GM13977 (cell line): ENCODE results near the gene TMPRSS6.

Experiments used
- DNase-seq: peaks from one replicate; pipeline ENCODE4 v3.0.0; 2012; ENCODE audit warnings: low spot score
- CTCF ChIP-seq: IDR thresholded peaks from 2 replicates; pipeline ENCODE4 v1.5.1; 2012; ENCODE audit warnings: mild to moderate bottlenecking, control low read depth; ENCODE audit not compliant: insufficient read depth; ENCODE audit errors: extremely low read depth, missing control alignments
- in situ Hi-C: fragments of 300-500 bp; cut with MboI; formaldehyde crosslinking; loops from one replicate; pipeline ENCODE4 v1.12.0; 2022; ENCODE audit warnings: low sequenced_read_pairs, low pct_unique_long_range_greater_than_20kb, mixed read lengths, inconsistent platforms; ENCODE audit not compliant: unreplicated experiment

TMPRSS6 gene

GRCh38 chr22:37126383-37126782, 16.9 kb upstream of the TMPRSS6 start:
- in situ Hi-C loops, result no loop called here
- DNase-seq, result no peak
- no peak for TF ChIP-seq CTCF

- no peak for DNase-seq
- in situ Hi-C loops, result no loop called here
- TF ChIP-seq CTCF, result no peak
Measured at GRCh38 chr22:37123649-37124048, 14.1 kb upstream of the TMPRSS6 start.

GRCh38 chr22:37122598-37123180, 13.2 kb upstream of the TMPRSS6 start:
- DNase-seq, result no peak
- in situ Hi-C loops, result no loop called here
- no peak for TF ChIP-seq CTCF

GRCh38 chr22:37121887-37122591, 12.5 kb upstream of the TMPRSS6 start:
- TF ChIP-seq CTCF, result no peak
- in situ Hi-C loops, result no loop called here
- DNase-seq, result peak; percentile 86

- no peak for TF ChIP-seq CTCF
- no peak for DNase-seq
- in situ Hi-C loops, result no loop called here
Measured at GRCh38 chr22:37120569-37121340, 11.2 kb upstream of the TMPRSS6 start.

GRCh38 chr22:37119872-37120271, 10.4 kb upstream of the TMPRSS6 start:
- in situ Hi-C loops, result no loop called here
- peak; percentile 67 for DNase-seq
- TF ChIP-seq CTCF, result no peak
